ENCODE data around the gene CDH4. TPM values are rescaled to one million over a fixed set of nuclear protein-coding genes. Genes with fewer than 3 reads are reported as not detected.

The CDH4 gene
- total and polyA plus RNA-seq, 9 of the 15 experiments (the other 6 are each of a cell fraction or from before 2014, with no cell fraction given): 0.04 TPM; not detected in 8

GRCh38 chr20:61881861-61882260, 629.8 kb downstream of the CDH4 start:
- Histone ChIP-seq H3K9me1 (ENCODE audit: control insufficient read depth, insufficient read depth, low read length) (no peaks in the 10 kb centered on the region), H3K4me2 (ENCODE audit: insufficient read depth, low read length) (no peak overlapping the region), H2AFZ (ENCODE audit: low read depth, low read length) (no peak overlapping the region), H3K4me3 (no peak overlapping the region), H3K27ac (ENCODE audit: extremely low read depth, low read depth, low read length) (no peak overlapping the region), H3K4me1 (replicated peaks in 1 of 2; ENCODE audit: control insufficient read depth in 2 of 2, insufficient read depth in 2 of 2, low read length in 2 of 2) (peaks cover 0 to 12% of the 10 kb centered on the region in 2 experiments; a peak in 2 of 5 replicates), H3K36me3 (ENCODE audit: control insufficient read depth, insufficient read depth, low read length) (no peaks in the 10 kb centered on the region), H4K20me1 (replicated peaks; ENCODE audit: control insufficient read depth, insufficient read depth, low read length) (peaks cover 14% of the 10 kb centered on the region), H3K79me2 (ENCODE audit: control insufficient read depth, insufficient read depth, low read length) (no peaks in the 10 kb centered on the region), H3K9me3 (replicated peaks; ENCODE audit: control insufficient read depth, insufficient read depth, low read depth, low read length) (no peaks in the 10 kb centered on the region), H3K27me3 (ENCODE audit: control insufficient read depth in 2 of 2, insufficient read depth in 2 of 2, low read length in 2 of 2) (peaks cover 60 to 92% of the 10 kb centered on the region in 2 experiments), H3K9ac (ENCODE audit: insufficient read depth in 1 of 2, low read depth in 2 of 2, low read length in 2 of 2) (no peak overlapping the region)
- intact Hi-C loops (cut with micrococcal nuclease) (no loop called here), in situ Hi-C loops (cut with MboI) (loop anchor here (25.0 kb wide), 1 partner anchor 1670 kb away; no protein-coding TSS in a partner anchor)
- BruUV-seq (replicated peaks): no TSS peak
- FAIRE-seq (no peak), ATAC-seq (no peak), DNase-seq (ENCODE audit: extremely low read depth in 1 of 4, low spot score in 3 of 4) (no peak)
- ChIA-PET CTCF (ENCODE audit: low intra/inter-chr PET ratio) (no interaction called here), POLR2A (no interaction called here)
- 9% methylated on average over 12 of the region's 13 CpGs for WGBS (ENCODE audit: insufficient coverage, low coverage, missing lambda C conversion rate)
- TF ChIP-seq MAFK (IDR thresholded peaks at IDR 0.05; ENCODE audit: low read length) (no peak), ZNF212 (CRISPR knock-in tag; IDR thresholded peaks at IDR 0.05) (no peak), ZNF668 (CRISPR knock-in tag; IDR thresholded peaks at IDR 0.05) (no peak), ZNF121 (CRISPR knock-in tag; conservative IDR thresholded peaks at IDR 0.05) (no peak), FOXK2 (conservative IDR thresholded peaks at IDR 0.05 in 1 of 2, IDR thresholded peaks at IDR 0.05 in 1 of 2; ENCODE audit: low read depth in 2 of 2) (no peak), MLLT1 (IDR thresholded peaks at IDR 0.05) (no peak), CHAMP1 (IDR thresholded peaks at IDR 0.05) (no peak), TSC22D4 (tag; IDR thresholded peaks at IDR 0.05) (no peak), ZNF3 (CRISPR knock-in tag; IDR thresholded peaks at IDR 0.05) (no peak), ASH1L (IDR thresholded peaks at IDR 0.05; ENCODE audit: borderline replicate concordance, low read depth, partially characterized antibody) (no peak), E2F5 (CRISPR knock-in tag; IDR thresholded peaks at IDR 0.05) (no peak), PCBP2 (IDR thresholded peaks at IDR 0.05; ENCODE audit: low read depth, low read length, poor library complexity, severe bottlenecking) (no peak), NFYB (IDR thresholded peaks at IDR 0.05; ENCODE audit: extremely low read depth, insufficient read length) (no peak), ETS2 (tag; IDR thresholded peaks at IDR 0.05; ENCODE audit: borderline replicate concordance, poor library complexity, severe bottlenecking) (no peak)
- TF ChIP-seq, protein P1, sequence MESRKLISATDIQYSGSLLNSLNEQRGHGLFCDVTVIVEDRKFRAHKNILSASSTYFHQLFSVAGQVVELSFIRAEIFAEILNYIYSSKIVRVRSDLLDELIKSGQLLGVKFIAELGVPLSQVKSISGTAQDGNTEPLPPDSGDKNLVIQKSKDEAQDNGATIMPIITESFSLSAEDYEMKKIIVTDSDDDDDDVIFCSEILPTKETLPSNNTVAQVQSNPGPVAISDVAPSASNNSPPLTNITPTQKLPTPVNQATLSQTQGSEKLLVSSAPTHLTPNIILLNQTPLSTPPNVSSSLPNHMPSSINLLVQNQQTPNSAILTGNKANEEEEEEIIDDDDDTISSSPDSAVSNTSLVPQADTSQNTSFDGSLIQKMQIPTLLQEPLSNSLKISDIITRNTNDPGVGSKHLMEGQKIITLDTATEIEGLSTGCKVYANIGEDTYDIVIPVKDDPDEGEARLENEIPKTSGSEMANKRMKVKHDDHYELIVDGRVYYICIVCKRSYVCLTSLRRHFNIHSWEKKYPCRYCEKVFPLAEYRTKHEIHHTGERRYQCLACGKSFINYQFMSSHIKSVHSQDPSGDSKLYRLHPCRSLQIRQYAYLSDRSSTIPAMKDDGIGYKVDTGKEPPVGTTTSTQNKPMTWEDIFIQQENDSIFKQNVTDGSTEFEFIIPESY (CRISPR knock-in tag; IDR thresholded peaks at IDR 0.05): no peak
- TF ChIP-seq, protein P2, sequence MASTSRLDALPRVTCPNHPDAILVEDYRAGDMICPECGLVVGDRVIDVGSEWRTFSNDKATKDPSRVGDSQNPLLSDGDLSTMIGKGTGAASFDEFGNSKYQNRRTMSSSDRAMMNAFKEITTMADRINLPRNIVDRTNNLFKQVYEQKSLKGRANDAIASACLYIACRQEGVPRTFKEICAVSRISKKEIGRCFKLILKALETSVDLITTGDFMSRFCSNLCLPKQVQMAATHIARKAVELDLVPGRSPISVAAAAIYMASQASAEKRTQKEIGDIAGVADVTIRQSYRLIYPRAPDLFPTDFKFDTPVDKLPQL (IDR thresholded peaks at IDR 0.05; ENCODE audit: extremely low read depth, insufficient read length): no peak
